Panc1 (cell line): ENCODE data around the gene TLE4. TPM values are rescaled to one million over a fixed set of nuclear protein-coding genes. Genes with fewer than 3 reads are reported as not detected.

Experiments
- ATAC-seq: fragments of 200-7000 bp; cut with Tn5 transposase; 2 replicates; pipeline ENCODE4 v1.9.1; 2020; ENCODE audit warnings: mild to moderate bottlenecking, moderate library complexity
- BruUV-seq: library from RNA; stranded (reverse); fragments of 400-500 nt; replicated peaks from 2 replicates; lab custom pipeline; 2021; lab: Mats Ljungman, UMichigan
- CTCF ChIA-PET: fragments of 300-600 bp; sonication (Branson Sonifier 250); formaldehyde crosslinking; loops from one replicate; lab custom pipeline; 2022; ENCODE audit warnings: antibody characterized with exemption; lab: Charles Lee
- POLR2A ChIA-PET: fragments of 300-600 bp; sonication (Branson Sonifier 250); formaldehyde crosslinking; loops from one replicate; lab custom pipeline; 2022; ENCODE audit warnings: antibody characterized with exemption; lab: Charles Lee
- DNase-seq: peaks from one replicate; pipeline ENCODE4 v3.0.0-alpha.2; 2010; ENCODE audit warnings: low read depth, low spot score
- H3K27ac ChIP-seq: 2 replicates; pipeline ENCODE4 v1.5.1; 2011; ENCODE audit warnings: mild to moderate bottlenecking, low read length, inconsistent platforms
- H3K27me3 ChIP-seq: fragments of 200-500 bp; sonication (Bioruptor generic); 2 replicates; pipeline ENCODE4 v1.6.0; 2014; ENCODE audit warnings: low read length, inconsistent platforms; ENCODE audit not compliant: control insufficient read depth, insufficient read depth
- H3K36me3 ChIP-seq: fragments of 200-500 bp; sonication (Bioruptor generic); 2 replicates; pipeline ENCODE4 v1.5.1; 2014; ENCODE audit warnings: inconsistent platforms, mild to moderate bottlenecking, low read length, moderate library complexity; ENCODE audit not compliant: control insufficient read depth, insufficient read depth
- H3K4me1 ChIP-seq: 2 replicates; pipeline ENCODE4 v1.5.1; 2011; ENCODE audit warnings: inconsistent platforms, mild to moderate bottlenecking, low read length, moderate library complexity; ENCODE audit not compliant: control insufficient read depth, insufficient read depth
- H3K4me3 ChIP-seq, 2 experiments: 2 replicates each; pipeline ENCODE4 v1.5.1; 2011 to 2012; ENCODE audit warnings: low read depth in 2 of 2, low read length in 2 of 2, mild to moderate bottlenecking in 2 of 2, inconsistent platforms in 1 of 2, moderate library complexity in 1 of 2
- H3K9me3 ChIP-seq: fragments of 200-500 bp; sonication (Bioruptor generic); 2 replicates; pipeline ENCODE4 v1.5.1; 2014; ENCODE audit warnings: low read depth, mild to moderate bottlenecking, inconsistent platforms, low read length, moderate library complexity; ENCODE audit not compliant: control insufficient read depth, insufficient read depth
- POLR2AphosphoS5 ChIP-seq: IDR thresholded peaks from 2 replicates; pipeline ENCODE4 v1.6.1; 2012; ENCODE audit warnings: mild to moderate bottlenecking, low read depth, low read length, moderate library complexity
- SIN3A ChIP-seq: IDR thresholded peaks from 2 replicates; pipeline ENCODE4 v1.6.1; 2012; ENCODE audit warnings: low read depth, mild to moderate bottlenecking, low read length, moderate library complexity, borderline replicate concordance; ENCODE audit not compliant: insufficient read depth
- TCF7L2 ChIP-seq: IDR thresholded peaks from 2 replicates; pipeline ENCODE4 v1.6.1; 2011; ENCODE audit warnings: mild to moderate bottlenecking, low read depth, low read length, inconsistent platforms
- in situ Hi-C: cut with HindIII; loops from 2 replicates; pipeline ENCODE4 v1.10.0; 2016; ENCODE audit warnings: low sequenced_read_pairs, low pct_unique_long_range_greater_than_20kb
- intact Hi-C: fragments of 100-400 bp; cut with micrococcal nuclease; formaldehyde crosslinking; loops from one replicate; pipeline ENCODE4 v1.10.0; 2022; ENCODE audit not compliant: unreplicated experiment
- total RNA-seq: library from RNA; stranded (reverse); gene quantifications from one replicate; pipeline ENCODE4 v1.2.1, GENCODE V29; 2021; ENCODE audit not compliant: unreplicated experiment
- TF ChIP-seq, protein P1 (sequence below): fragments of 450-650 bp; IDR thresholded peaks from 2 replicates; pipeline ENCODE4 v1.5.1; 2017; ENCODE audit warnings: mild to moderate bottlenecking
- TF ChIP-seq, protein P2 (sequence below), 2 experiments: IDR thresholded peaks; 2 replicates each; pipeline ENCODE4 v1.6.1; 2011 to 2012; ENCODE audit warnings: low read depth in 2 of 2, control low read depth in 1 of 2, low read length in 1 of 2, mild to moderate bottlenecking in 1 of 2, moderate library complexity in 1 of 2; ENCODE audit not compliant: insufficient read depth in 1 of 2

The TLE4 gene
- total RNA-seq, 1 experiment from 2014 or later, result 8.7 TPM

GRCh38 chr9:79693750-79694149 lies 122.0 kb downstream of the TLE4 start:
- no peak overlapping the region for H3K27ac ChIP-seq
- H3K36me3 ChIP-seq, result no peaks in the 10 kb centered on the region
- CTCF ChIA-PET, result no interaction called here
- in situ Hi-C loops (no loop called here), intact Hi-C loops (no loop called here)
- DNase-seq (no peak), ATAC-seq (no peak)
- TF ChIP-seq, protein P1, sequence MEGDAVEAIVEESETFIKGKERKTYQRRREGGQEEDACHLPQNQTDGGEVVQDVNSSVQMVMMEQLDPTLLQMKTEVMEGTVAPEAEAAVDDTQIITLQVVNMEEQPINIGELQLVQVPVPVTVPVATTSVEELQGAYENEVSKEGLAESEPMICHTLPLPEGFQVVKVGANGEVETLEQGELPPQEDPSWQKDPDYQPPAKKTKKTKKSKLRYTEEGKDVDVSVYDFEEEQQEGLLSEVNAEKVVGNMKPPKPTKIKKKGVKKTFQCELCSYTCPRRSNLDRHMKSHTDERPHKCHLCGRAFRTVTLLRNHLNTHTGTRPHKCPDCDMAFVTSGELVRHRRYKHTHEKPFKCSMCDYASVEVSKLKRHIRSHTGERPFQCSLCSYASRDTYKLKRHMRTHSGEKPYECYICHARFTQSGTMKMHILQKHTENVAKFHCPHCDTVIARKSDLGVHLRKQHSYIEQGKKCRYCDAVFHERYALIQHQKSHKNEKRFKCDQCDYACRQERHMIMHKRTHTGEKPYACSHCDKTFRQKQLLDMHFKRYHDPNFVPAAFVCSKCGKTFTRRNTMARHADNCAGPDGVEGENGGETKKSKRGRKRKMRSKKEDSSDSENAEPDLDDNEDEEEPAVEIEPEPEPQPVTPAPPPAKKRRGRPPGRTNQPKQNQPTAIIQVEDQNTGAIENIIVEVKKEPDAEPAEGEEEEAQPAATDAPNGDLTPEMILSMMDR, result no peak
- TF ChIP-seq SIN3A (no peak), POLR2AphosphoS5 (no peak), TCF7L2 (no peak)
- TF ChIP-seq, protein P2, sequence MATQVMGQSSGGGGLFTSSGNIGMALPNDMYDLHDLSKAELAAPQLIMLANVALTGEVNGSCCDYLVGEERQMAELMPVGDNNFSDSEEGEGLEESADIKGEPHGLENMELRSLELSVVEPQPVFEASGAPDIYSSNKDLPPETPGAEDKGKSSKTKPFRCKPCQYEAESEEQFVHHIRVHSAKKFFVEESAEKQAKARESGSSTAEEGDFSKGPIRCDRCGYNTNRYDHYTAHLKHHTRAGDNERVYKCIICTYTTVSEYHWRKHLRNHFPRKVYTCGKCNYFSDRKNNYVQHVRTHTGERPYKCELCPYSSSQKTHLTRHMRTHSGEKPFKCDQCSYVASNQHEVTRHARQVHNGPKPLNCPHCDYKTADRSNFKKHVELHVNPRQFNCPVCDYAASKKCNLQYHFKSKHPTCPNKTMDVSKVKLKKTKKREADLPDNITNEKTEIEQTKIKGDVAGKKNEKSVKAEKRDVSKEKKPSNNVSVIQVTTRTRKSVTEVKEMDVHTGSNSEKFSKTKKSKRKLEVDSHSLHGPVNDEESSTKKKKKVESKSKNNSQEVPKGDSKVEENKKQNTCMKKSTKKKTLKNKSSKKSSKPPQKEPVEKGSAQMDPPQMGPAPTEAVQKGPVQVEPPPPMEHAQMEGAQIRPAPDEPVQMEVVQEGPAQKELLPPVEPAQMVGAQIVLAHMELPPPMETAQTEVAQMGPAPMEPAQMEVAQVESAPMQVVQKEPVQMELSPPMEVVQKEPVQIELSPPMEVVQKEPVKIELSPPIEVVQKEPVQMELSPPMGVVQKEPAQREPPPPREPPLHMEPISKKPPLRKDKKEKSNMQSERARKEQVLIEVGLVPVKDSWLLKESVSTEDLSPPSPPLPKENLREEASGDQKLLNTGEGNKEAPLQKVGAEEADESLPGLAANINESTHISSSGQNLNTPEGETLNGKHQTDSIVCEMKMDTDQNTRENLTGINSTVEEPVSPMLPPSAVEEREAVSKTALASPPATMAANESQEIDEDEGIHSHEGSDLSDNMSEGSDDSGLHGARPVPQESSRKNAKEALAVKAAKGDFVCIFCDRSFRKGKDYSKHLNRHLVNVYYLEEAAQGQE (IDR thresholded peaks at IDR 0.05; ENCODE audit: insufficient read depth in 1 of 2, low read depth in 2 of 2, low read length in 1 of 2), result no peak
- no peaks in the 10 kb centered on the region for H3K27me3 ChIP-seq
- no peaks in the 10 kb centered on the region for H3K9me3 ChIP-seq
- BruUV-seq, result no TSS peak
- no peaks in the 10 kb centered on the region for H3K4me1 ChIP-seq
- H3K4me3 ChIP-seq, result no peak overlapping the region
- POLR2A ChIA-PET, result no interaction called here

DNA sequence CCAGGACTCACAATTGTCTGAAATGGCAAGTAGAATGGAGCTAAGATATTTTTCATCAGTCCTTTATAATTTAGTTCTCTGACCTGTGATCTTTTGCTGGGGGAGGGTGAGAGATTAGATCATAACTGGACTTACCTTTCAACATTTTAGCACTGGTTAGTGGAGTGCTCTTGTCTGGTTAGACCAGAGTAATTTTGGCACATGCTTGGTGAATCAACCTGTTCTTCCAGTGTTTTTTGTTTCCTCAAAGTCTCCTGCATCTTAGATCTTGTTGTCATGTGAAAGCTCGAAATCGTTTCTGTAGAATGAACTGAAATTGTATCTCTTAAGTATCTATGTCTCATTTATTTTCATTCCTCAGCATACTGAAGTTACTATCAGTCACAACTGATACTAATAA lies 122.4 kb downstream of the TLE4 start:
- no TSS peak for BruUV-seq
- intact Hi-C loops (no loop called here), in situ Hi-C loops (no loop called here)
- no peaks in the 10 kb centered on the region for H3K27me3 ChIP-seq
- POLR2A ChIA-PET, result no interaction called here
- H3K4me3 ChIP-seq, result no peak overlapping the region
- no peak for ATAC-seq
- TF ChIP-seq, protein P2 (IDR thresholded peaks at IDR 0.05; ENCODE audit: insufficient read depth in 1 of 2, low read depth in 2 of 2, low read length in 1 of 2), result no peak
- TF ChIP-seq, protein P1, result no peak
- TF ChIP-seq POLR2AphosphoS5 (no peak), SIN3A (no peak), TCF7L2 (no peak)
- CTCF ChIA-PET, result no interaction called here
- no peaks in the 10 kb centered on the region for H3K4me1 ChIP-seq
- DNase-seq, result no peak
- H3K27ac ChIP-seq, result no peak overlapping the region
- H3K9me3 ChIP-seq, result no peaks in the 10 kb centered on the region
- no peaks in the 10 kb centered on the region for H3K36me3 ChIP-seq
